SK-N-SH treated with all-trans-retinoic acid at 6 μM for 48 hours (cell line): ENCODE results near the gene CHD1L.
"Not testable (repeated sequence)": the region's sequence is repeated elsewhere in the genome, so short reads cannot be mapped to it uniquely, and the experiment has no call there.

Experiments used
- ATAC-seq: fragments of 200-7000 bp; cut with Tn5 transposase; 3 replicates; pipeline ENCODE4 v1.9.1; 2020; ENCODE audit warnings: mild to moderate bottlenecking, moderate library complexity
- BACH2 ChIP-seq: fragments of 250-450 bp; sonication (Bioruptor Pico); IDR thresholded peaks from 2 replicates; pipeline ENCODE4 v1.9.0; 2021; ENCODE audit warnings: mild to moderate bottlenecking, borderline replicate concordance
- CREB5 ChIP-seq: fragments of 250-450 bp; sonication (Bioruptor Pico); IDR thresholded peaks from 2 replicates; pipeline ENCODE4 v1.5.1; 2020; ENCODE audit warnings: low read depth, mild to moderate bottlenecking, moderate library complexity
- ESRRG ChIP-seq: fragments of 250-450 bp; sonication (Bioruptor Pico); IDR thresholded peaks from 2 replicates; pipeline ENCODE4 v1.6.1; 2021; ENCODE audit warnings: mild to moderate bottlenecking
- ISL1 ChIP-seq: fragments of 250-450 bp; sonication (Bioruptor Pico); IDR thresholded peaks from 2 replicates; pipeline ENCODE4 v2.1.2; 2022; ENCODE audit warnings: mild to moderate bottlenecking, moderate library complexity
- OSR1 ChIP-seq: fragments of 250-450 bp; sonication (Bioruptor Pico); IDR thresholded peaks from 2 replicates; pipeline ENCODE4 v1.8.0; 2022; ENCODE audit warnings: moderate library complexity, mild to moderate bottlenecking, inconsistent platforms
- PPARA ChIP-seq: fragments of 250-450 bp; sonication (Bioruptor Pico); IDR thresholded peaks from 2 replicates; pipeline ENCODE4 v1.5.0; 2020; ENCODE audit warnings: mild to moderate bottlenecking, borderline replicate concordance
- RARB ChIP-seq: fragments of 250-450 bp; sonication (Bioruptor Pico); IDR thresholded peaks from 2 replicates; pipeline ENCODE4 v1.8.0; 2021; ENCODE audit warnings: mild to moderate bottlenecking, moderate library complexity
- SNAI2 ChIP-seq: fragments of 250-450 bp; sonication (Bioruptor Pico); IDR thresholded peaks from 2 replicates; pipeline ENCODE4 v1.5.0; 2020; ENCODE audit warnings: mild to moderate bottlenecking, moderate library complexity
- TCF4 ChIP-seq: fragments of 250-450 bp; sonication (Bioruptor Pico); IDR thresholded peaks from 2 replicates; pipeline ENCODE4 v1.8.0; 2021; ENCODE audit warnings: mild to moderate bottlenecking, moderate library complexity, borderline replicate concordance
- TOX ChIP-seq: fragments of 250-450 bp; sonication (Bioruptor Pico); IDR thresholded peaks from 2 replicates; pipeline ENCODE4 v1.8.0; 2021; ENCODE audit warnings: mild to moderate bottlenecking, moderate library complexity, borderline replicate concordance
- ZC3H10 ChIP-seq: fragments of 250-450 bp; sonication (Bioruptor Pico); IDR thresholded peaks from 2 replicates; pipeline ENCODE4 v1.5.1; 2021; ENCODE audit warnings: mild to moderate bottlenecking, moderate library complexity
- ZFP3 ChIP-seq: fragments of 250-450 bp; sonication (Bioruptor Pico); IDR thresholded peaks from 2 replicates; pipeline ENCODE4 v1.5.0; 2020; ENCODE audit warnings: mild to moderate bottlenecking, moderate library complexity
- ZFP30 ChIP-seq: fragments of 450-650 bp; formaldehyde crosslinking; IDR thresholded peaks from 2 replicates; pipeline ENCODE4 v1.5.0; 2022; ENCODE audit warnings: mild to moderate bottlenecking, moderate library complexity
- ZNF70 ChIP-seq: fragments of 450-650 bp; formaldehyde crosslinking; IDR thresholded peaks from 2 replicates; pipeline ENCODE4 v1.5.0; 2020; ENCODE audit warnings: mild to moderate bottlenecking, moderate library complexity
- ZNF8 ChIP-seq: fragments of 450-650 bp; formaldehyde crosslinking; IDR thresholded peaks from 2 replicates; pipeline ENCODE4 v1.5.0; 2020; ENCODE audit warnings: mild to moderate bottlenecking, moderate library complexity
- TF ChIP-seq, protein P1 (sequence below): fragments of 250-450 bp; sonication (Bioruptor Pico); IDR thresholded peaks from 2 replicates; pipeline ENCODE4 v1.8.0; 2021; ENCODE audit warnings: low read depth, mild to moderate bottlenecking, moderate library complexity, borderline replicate concordance
- TF ChIP-seq, protein P2 (sequence below): fragments of 250-450 bp; sonication (Bioruptor Pico); IDR thresholded peaks from 2 replicates; pipeline ENCODE4 v1.5.0; 2020; ENCODE audit warnings: mild to moderate bottlenecking, moderate library complexity
- TF ChIP-seq, protein P3 (sequence below): fragments of 250-450 bp; sonication (Bioruptor Pico); IDR thresholded peaks from 2 replicates; pipeline ENCODE4 v1.8.0; 2020; ENCODE audit warnings: mild to moderate bottlenecking, moderate library complexity, borderline replicate concordance
- TF ChIP-seq, protein P4 (sequence below): fragments of 250-450 bp; sonication (Bioruptor Pico); IDR thresholded peaks from 2 replicates; pipeline ENCODE4 v1.5.1; 2021; ENCODE audit warnings: mild to moderate bottlenecking, moderate library complexity

The CHD1L gene

DNA sequence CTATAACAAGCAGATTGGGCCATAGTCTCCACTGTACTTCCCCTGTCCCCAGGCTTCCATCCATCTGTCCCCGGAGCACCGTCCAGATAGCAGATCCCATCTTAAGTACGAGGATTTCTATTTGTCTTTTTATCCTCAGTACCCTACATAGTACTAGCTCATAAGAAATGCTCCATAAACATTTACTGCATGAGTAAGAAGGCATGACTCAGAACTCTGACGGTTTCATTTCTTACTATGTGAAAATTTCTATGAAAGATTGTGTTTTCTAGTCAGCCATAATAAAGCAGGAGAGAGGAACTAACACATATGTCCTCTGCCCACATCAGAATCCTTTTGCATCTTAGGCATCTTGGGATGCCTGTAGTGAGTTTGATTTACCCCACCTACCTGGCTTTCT lies 49.5 kb downstream of the CHD1L start:
- ATAC-seq: peak; percentile 84
- TF ChIP-seq BACH2 (CRISPR knock-in tag) (no peak), CREB5 (no peak), ZFP3 (CRISPR knock-in tag) (no peak), ESRRG (no peak), SNAI2 (no peak), ZNF8 (CRISPR knock-in tag) (no peak), OSR1 (CRISPR knock-in tag) (no peak), TOX (CRISPR knock-in tag) (no peak), PPARA (no peak)
- TF ChIP-seq, protein P1, sequence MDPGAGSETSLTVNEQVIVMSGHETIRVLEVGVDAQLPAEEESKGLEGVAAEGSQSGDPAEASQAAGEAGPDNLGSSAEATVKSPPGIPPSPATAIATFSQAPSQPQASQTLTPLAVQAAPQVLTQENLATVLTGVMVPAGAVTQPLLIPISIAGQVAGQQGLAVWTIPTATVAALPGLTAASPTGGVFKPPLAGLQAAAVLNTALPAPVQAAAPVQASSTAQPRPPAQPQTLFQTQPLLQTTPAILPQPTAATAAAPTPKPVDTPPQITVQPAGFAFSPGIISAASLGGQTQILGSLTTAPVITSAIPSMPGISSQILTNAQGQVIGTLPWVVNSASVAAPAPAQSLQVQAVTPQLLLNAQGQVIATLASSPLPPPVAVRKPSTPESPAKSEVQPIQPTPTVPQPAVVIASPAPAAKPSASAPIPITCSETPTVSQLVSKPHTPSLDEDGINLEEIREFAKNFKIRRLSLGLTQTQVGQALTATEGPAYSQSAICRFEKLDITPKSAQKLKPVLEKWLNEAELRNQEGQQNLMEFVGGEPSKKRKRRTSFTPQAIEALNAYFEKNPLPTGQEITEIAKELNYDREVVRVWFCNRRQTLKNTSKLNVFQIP (CRISPR knock-in tag): no peak
- TF ChIP-seq, protein P2, sequence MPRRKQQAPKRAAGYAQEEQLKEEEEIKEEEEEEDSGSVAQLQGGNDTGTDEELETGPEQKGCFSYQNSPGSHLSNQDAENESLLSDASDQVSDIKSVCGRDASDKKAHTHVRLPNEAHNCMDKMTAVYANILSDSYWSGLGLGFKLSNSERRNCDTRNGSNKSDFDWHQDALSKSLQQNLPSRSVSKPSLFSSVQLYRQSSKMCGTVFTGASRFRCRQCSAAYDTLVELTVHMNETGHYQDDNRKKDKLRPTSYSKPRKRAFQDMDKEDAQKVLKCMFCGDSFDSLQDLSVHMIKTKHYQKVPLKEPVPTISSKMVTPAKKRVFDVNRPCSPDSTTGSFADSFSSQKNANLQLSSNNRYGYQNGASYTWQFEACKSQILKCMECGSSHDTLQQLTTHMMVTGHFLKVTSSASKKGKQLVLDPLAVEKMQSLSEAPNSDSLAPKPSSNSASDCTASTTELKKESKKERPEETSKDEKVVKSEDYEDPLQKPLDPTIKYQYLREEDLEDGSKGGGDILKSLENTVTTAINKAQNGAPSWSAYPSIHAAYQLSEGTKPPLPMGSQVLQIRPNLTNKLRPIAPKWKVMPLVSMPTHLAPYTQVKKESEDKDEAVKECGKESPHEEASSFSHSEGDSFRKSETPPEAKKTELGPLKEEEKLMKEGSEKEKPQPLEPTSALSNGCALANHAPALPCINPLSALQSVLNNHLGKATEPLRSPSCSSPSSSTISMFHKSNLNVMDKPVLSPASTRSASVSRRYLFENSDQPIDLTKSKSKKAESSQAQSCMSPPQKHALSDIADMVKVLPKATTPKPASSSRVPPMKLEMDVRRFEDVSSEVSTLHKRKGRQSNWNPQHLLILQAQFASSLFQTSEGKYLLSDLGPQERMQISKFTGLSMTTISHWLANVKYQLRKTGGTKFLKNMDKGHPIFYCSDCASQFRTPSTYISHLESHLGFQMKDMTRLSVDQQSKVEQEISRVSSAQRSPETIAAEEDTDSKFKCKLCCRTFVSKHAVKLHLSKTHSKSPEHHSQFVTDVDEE (CRISPR knock-in tag): no peak

- ATAC-seq: peak; percentile 81
- TF ChIP-seq ESRRG (no peak), OSR1 (CRISPR knock-in tag) (no peak)
Measured at GRCh38 chr1:147292631-147293251, 50.3 kb downstream of the CHD1L start.

DNA sequence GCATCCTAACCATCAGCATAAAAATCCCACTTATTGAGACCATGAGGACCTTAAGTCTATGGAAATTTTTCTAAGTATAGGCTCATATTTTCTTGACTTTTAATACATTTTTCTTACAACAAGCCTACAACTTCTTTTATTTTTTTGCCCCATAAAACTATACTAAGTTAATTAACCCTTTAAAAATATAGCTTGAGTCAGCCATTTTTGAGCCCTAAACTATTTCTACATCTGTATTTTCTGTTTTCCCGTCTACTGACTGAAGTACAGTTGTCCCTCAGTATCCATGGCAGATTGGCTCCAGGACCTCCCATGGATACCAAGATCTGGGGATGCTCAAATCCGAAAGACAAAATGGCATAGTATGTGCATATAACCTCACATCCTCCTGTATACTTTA lies 55.0 kb downstream of the CHD1L start:
- TF ChIP-seq ZFP3 (CRISPR knock-in tag): no peak
- TF ChIP-seq ZFP30 (CRISPR knock-in tag): no peak
- TF ChIP-seq, protein P3, sequence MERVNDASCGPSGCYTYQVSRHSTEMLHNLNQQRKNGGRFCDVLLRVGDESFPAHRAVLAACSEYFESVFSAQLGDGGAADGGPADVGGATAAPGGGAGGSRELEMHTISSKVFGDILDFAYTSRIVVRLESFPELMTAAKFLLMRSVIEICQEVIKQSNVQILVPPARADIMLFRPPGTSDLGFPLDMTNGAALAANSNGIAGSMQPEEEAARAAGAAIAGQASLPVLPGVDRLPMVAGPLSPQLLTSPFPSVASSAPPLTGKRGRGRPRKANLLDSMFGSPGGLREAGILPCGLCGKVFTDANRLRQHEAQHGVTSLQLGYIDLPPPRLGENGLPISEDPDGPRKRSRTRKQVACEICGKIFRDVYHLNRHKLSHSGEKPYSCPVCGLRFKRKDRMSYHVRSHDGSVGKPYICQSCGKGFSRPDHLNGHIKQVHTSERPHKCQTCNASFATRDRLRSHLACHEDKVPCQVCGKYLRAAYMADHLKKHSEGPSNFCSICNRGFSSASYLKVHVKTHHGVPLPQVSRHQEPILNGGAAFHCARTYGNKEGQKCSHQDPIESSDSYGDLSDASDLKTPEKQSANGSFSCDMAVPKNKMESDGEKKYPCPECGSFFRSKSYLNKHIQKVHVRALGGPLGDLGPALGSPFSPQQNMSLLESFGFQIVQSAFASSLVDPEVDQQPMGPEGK (CRISPR knock-in tag): no peak
- TF ChIP-seq TOX (CRISPR knock-in tag): no peak
- no peak for ATAC-seq

- not testable (repeated sequence) for ATAC-seq
Measured at GRCh38 chr1:147305803-147306202, 63.3 kb downstream of the CHD1L start.

GRCh38 chr1:147316968-147317367 lies 74.5 kb downstream of the CHD1L start:
- no peak for ATAC-seq
- no peak for TF ChIP-seq TCF4 (CRISPR knock-in tag)
- TF ChIP-seq, protein P1 (CRISPR knock-in tag): no peak
- no peak for TF ChIP-seq RARB (CRISPR knock-in tag)
- TF ChIP-seq CREB5: no peak
- TF ChIP-seq, protein P3 (CRISPR knock-in tag): no peak
- TF ChIP-seq ZC3H10: no peak
- no peak for TF ChIP-seq BACH2 (CRISPR knock-in tag)
- TF ChIP-seq ISL1: no peak
- no peak for TF ChIP-seq ZFP30 (CRISPR knock-in tag)
- TF ChIP-seq, protein P4, sequence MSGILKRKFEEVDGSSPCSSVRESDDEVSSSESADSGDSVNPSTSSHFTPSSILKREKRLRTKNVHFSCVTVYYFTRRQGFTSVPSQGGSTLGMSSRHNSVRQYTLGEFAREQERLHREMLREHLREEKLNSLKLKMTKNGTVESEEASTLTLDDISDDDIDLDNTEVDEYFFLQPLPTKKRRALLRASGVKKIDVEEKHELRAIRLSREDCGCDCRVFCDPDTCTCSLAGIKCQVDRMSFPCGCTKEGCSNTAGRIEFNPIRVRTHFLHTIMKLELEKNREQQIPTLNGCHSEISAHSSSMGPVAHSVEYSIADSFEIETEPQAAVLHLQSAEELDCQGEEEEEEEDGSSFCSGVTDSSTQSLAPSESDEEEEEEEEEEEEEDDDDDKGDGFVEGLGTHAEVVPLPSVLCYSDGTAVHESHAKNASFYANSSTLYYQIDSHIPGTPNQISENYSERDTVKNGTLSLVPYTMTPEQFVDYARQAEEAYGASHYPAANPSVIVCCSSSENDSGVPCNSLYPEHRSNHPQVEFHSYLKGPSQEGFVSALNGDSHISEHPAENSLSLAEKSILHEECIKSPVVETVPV (CRISPR knock-in tag): no peak
- TF ChIP-seq SNAI2: no peak
- TF ChIP-seq ZFP3 (CRISPR knock-in tag): no peak
- no peak for TF ChIP-seq ESRRG
- TF ChIP-seq ZNF70 (CRISPR knock-in tag): no peak
